ENCODE results near the gene DLGAP4. TPM values are rescaled to one million over a fixed set of nuclear protein-coding genes. Genes with fewer than 3 reads are reported as not detected.

Gene DLGAP4
- total and polyA plus RNA-seq, 2 of the 8 experiments (the other 6 are each of a cell fraction or from before 2014, with no cell fraction given): 41.2 to 57.2 TPM

GRCh38 chr20:36343641-36344040 lies 37.5 kb downstream of the DLGAP4 start (continued):
- TF ChIP-seq NANOG (IDR thresholded peaks at IDR 0.05; ENCODE audit: insufficient read depth, low read depth, low read length, poor library complexity, severe bottlenecking): no peak
- no peak for TF ChIP-seq CTBP2 (IDR thresholded peaks at IDR 0.05; ENCODE audit: borderline replicate concordance, insufficient read depth, insufficient read length, low read length)

Measured in H1 (cell line).